ENCODE results near the gene TNS4.

TNS4 gene

DNA sequence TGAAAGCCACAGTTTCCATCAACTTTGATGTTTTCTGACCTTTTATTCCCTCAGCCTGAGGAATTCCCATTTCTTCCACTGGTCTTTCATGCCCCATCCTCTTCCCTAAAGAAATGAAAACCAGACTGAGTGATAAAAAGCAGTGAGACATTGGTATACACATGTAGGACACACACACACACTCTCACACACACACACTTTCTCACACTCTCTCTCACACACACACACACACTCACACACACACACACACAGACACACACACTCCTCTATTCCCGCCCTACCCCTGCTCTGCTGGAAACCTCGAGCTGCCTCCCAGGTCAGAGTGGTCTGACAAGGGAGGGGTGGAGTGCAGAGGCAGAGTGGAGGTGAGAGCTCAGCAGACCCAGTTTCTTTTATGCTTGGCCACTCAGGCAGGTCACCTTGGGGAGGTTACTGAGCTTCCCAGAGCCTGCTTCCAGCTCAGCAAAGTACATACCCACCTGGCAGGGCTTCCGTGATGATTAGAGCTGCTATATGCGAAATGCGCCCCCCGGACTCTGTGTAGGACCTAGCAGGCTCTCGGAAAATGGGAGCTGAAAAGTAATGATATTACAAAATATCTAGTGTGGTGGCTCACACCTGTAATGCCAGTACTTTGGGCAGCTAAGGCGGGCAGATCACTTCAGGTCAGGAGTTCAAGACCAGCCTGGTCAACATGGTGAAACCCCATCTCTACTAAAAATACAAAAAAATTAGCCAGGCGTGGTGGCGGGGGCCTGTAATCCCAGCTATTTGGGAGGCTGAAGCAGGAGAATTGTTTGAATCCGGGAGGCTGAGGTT lies 33.2 kb upstream of the TNS4 start:
- Histone ChIP-seq H3K27me3 (ENCODE audit: low read depth, low read length) (no peaks in the 10 kb centered on the region), H3K9me3 (ENCODE audit: control insufficient read depth in 1 of 2, low read length in 2 of 2) (no peaks in the 10 kb centered on the region), H3K4me1 (ENCODE audit: control insufficient read depth in 1 of 2, insufficient read depth in 2 of 2, low read length in 2 of 2) (peaks cover 35 to 42% of the 10 kb centered on the region in 2 donors), H3K36me3 (ENCODE audit: control insufficient read depth in 1 of 2, insufficient read depth in 2 of 2, low read length in 2 of 2) (no peaks in the 10 kb centered on the region), H3K4me3 (ENCODE audit: low read depth in 1 of 2, low read length in 2 of 2) (peak overlapping the region in 1 of 2 donors; percentile 12), H3K27ac (ENCODE audit: low read length) (peak overlapping the region; percentile 74)

DNA sequence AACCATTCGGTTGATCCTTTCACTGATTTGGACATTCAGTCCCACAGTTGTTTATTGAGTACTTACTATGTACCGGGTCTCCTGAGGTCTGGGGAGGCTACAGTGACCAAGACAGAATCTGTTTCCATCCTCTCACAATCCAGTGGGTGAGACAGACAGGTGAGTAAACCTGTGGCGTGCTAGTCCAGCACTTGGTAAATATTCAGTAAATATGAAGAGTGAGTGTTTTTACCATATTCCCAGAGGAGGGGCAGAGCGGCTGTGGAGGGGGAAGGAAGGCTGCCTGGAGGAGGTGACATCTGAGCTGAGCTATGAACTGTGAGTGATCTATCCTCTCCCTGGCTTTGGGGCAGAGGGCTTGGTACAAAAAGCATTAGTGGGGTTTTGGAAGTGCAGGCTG lies 32.5 kb upstream of the TNS4 start:
- peak overlapping the region; percentile 74 for H3K27ac ChIP-seq (ENCODE audit: low read length)
- H3K9me3 ChIP-seq (ENCODE audit: control insufficient read depth in 1 of 2, low read length in 2 of 2): no peaks in the 10 kb centered on the region
- H3K4me3 ChIP-seq (ENCODE audit: low read depth in 1 of 2, low read length in 2 of 2): peak overlapping the region in 1 of 2 donors; percentile 12
- peaks cover 35 to 42% of the 10 kb centered on the region in 2 donors for H3K4me1 ChIP-seq (ENCODE audit: control insufficient read depth in 1 of 2, insufficient read depth in 2 of 2, low read length in 2 of 2)
- no peaks in the 10 kb centered on the region for H3K27me3 ChIP-seq (ENCODE audit: low read depth, low read length)
- no peaks in the 10 kb centered on the region for H3K36me3 ChIP-seq (ENCODE audit: control insufficient read depth in 1 of 2, insufficient read depth in 2 of 2, low read length in 2 of 2)

DNA sequence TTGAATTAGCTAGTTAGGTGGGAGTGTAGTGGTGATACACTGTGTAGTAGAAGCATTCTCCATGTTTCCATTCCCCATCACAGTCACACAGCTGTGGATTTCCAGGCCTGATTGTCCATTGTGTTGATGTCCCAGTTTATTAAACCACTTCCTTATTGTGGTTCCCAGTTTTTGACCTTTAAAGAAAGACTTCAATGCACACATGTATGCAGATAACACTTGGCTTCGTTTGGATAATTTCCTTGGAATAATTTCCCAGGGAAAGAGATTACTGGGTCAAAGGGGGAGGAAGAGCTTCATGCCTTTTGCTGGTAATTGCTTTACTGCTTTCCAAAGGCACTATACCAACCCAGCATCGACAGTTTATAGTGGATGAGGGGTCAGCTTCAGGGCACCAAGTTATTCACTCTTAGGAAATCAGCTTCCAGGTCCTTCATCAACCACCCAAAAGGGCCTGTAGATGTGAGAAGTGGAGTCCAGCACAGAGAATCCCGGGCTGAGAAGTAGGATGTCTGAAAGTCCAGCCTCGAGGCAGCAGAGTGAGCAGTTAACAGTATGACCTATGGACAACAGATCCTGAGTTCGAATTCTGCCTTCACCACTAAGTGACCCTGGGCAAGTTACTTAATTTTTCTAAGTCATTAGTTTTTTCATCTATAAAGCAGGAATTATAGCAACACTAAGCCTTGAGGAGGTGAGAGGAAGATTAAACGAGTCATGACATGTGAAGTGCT lies 31.3 kb upstream of the TNS4 start:
- Histone ChIP-seq H3K36me3 (ENCODE audit: control insufficient read depth in 1 of 2, insufficient read depth in 2 of 2, low read length in 2 of 2) (no peaks in the 10 kb centered on the region), H3K27me3 (ENCODE audit: low read depth, low read length) (no peaks in the 10 kb centered on the region), H3K4me3 (ENCODE audit: low read depth in 1 of 2, low read length in 2 of 2) (peak overlapping the region in 1 of 2 donors; percentile 17), H3K27ac (ENCODE audit: low read length) (peak overlapping the region; percentile 60), H3K4me1 (ENCODE audit: control insufficient read depth in 1 of 2, insufficient read depth in 2 of 2, low read length in 2 of 2) (peaks cover 34 to 35% of the 10 kb centered on the region in 2 donors), H3K9me3 (ENCODE audit: control insufficient read depth in 1 of 2, low read length in 2 of 2) (no peaks in the 10 kb centered on the region)

DNA sequence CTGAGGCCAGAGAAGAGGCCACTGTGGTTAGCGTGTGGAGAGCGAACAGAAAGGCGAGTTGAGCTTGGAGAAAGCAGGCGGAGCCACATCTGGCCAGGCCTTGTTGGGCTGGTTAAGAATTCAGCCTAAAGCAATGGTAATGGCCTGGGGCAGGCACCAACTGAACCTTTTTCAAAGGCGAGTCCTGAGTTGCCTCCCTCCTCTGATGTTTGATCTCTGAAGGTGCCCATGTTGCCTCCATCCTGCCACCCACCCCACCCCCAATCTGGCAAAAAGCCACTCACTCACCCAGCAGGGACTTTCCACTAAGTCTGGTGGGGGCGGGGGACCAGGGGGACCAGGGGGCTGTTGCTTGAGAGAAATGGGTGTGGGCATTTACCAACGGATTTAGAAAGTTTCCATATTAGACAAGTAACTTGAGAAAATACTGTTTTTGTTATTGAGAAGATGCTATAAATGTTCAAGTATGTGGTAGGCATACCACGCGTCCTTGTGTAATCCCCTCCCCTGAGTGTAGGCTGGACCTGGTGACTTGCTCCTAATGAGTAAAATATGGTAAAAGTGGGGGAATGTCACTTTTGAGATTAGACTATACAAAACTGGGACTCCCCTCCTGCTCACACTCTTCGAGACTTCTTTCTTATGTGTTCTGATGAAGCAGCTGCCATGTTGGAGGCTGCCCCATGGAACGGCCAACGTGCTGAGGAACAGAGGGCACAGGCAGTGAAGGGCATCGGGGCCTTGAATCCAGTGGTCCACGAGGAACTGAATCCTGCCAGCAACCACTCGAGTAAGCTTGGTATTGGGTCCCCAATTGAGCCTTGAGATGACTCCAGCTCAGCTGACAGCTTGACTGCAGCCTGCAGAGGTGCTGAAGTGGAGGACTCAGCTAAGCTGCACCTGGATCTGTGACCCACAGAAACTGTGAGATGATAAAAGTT lies 29.9 kb upstream of the TNS4 start:
- Histone ChIP-seq H3K27me3 (ENCODE audit: low read depth, low read length) (no peaks in the 10 kb centered on the region), H3K4me1 (ENCODE audit: control insufficient read depth in 1 of 2, insufficient read depth in 2 of 2, low read length in 2 of 2) (peaks cover 27 to 28% of the 10 kb centered on the region in 2 donors), H3K9me3 (ENCODE audit: control insufficient read depth in 1 of 2, low read length in 2 of 2) (no peaks in the 10 kb centered on the region), H3K27ac (ENCODE audit: low read length) (peak overlapping the region; percentile 6), H3K4me3 (ENCODE audit: low read depth in 1 of 2, low read length in 2 of 2) (no peak overlapping the region), H3K36me3 (ENCODE audit: control insufficient read depth in 1 of 2, insufficient read depth in 2 of 2, low read length in 2 of 2) (no peaks in the 10 kb centered on the region)

DNA sequence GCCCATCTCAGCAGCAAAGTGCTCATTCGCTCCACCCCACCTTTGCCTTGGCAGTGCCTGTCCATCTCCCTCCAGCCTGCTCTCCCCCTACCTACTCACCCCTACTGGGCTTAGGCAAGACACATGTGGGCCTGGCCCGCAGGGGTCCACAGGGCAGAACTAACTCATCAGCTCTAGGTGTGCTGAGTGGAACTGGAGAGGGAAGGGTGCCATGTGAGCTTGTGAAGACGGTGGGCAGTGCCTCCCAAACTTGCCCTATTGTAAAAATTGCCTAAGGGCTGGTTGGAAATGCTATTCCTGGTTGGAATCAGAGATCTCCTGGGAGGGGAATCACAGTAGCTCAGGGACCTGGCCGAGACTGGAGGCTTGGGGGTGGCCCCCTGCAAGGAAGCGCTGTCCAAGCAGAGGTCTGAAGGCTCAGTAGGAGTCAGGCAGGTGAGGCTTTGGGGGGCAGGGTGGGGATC lies 29.1 kb upstream of the TNS4 start:
- Histone ChIP-seq H3K9me3 (ENCODE audit: control insufficient read depth in 1 of 2, low read length in 2 of 2) (no peaks in the 10 kb centered on the region), H3K27me3 (ENCODE audit: low read depth, low read length) (no peaks in the 10 kb centered on the region), H3K36me3 (ENCODE audit: control insufficient read depth in 1 of 2, insufficient read depth in 2 of 2, low read length in 2 of 2) (no peaks in the 10 kb centered on the region), H3K4me1 (ENCODE audit: control insufficient read depth in 1 of 2, insufficient read depth in 2 of 2, low read length in 2 of 2) (peaks cover 21 to 23% of the 10 kb centered on the region in 2 donors), H3K4me3 (ENCODE audit: low read depth in 1 of 2, low read length in 2 of 2) (no peak overlapping the region), H3K27ac (ENCODE audit: low read length) (no peak overlapping the region)

DNA sequence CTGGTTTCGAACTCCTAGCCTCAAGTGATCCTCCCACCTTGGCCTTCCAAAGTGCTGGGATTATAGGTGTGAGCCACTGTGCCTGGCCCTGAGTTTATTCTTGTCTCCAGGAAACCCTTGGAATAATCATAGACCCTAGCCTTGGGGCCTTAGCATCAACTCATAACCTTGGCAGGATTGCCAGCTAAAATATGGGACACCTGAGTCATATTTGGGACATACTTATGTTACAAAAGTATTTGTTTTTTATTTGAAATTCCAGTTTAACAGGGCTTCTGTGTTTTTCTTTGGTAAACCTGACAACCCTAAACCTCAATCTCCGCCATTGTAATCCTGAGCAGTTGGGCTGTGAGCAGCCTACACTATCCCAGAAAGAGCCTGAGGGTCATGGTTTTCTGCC lies 28.6 kb upstream of the TNS4 start:
- H3K9me3 ChIP-seq (ENCODE audit: control insufficient read depth in 1 of 2, low read length in 2 of 2): peaks cover 4 to 5% of the 10 kb centered on the region in 2 donors
- no peak overlapping the region for H3K4me3 ChIP-seq (ENCODE audit: low read depth in 1 of 2, low read length in 2 of 2)
- H3K4me1 ChIP-seq (ENCODE audit: control insufficient read depth in 1 of 2, insufficient read depth in 2 of 2, low read length in 2 of 2): peaks cover 21 to 23% of the 10 kb centered on the region in 2 donors
- no peaks in the 10 kb centered on the region for H3K36me3 ChIP-seq (ENCODE audit: control insufficient read depth in 1 of 2, insufficient read depth in 2 of 2, low read length in 2 of 2)
- H3K27ac ChIP-seq (ENCODE audit: low read length): no peak overlapping the region
- no peaks in the 10 kb centered on the region for H3K27me3 ChIP-seq (ENCODE audit: low read depth, low read length)

DNA sequence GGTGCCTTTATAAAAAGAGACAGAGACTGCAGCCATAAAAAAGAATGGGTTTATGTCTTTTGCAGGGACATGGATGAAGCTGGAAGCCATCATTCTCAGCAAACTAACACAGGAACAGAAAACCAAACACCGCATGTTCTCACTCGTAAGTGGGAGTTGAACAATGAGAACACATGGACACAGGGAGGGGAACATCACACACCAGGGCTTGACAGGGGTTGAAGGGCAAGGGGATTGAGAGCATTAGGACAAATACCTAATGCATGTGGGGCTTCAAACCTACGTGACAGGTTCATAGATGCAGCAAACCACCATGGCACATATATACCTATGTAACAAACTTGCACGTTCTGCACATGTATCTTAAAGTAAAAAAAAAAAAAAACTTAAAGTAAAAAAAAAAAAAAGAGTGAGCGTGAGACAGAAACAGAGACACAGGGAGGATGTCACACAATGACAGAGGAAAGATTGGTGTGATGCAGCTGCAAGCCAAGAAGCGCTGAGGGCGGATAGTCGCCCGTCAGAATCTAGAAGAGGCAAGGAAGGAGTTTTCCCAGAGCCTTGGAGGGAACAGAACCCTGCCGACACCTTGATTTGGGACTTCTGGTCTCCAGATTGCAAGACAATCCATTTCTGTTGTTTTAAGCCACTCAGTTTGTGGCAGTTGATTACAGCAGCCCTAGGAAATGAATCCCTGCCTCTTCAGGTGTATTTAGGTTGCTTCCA lies 27.4 kb upstream of the TNS4 start:
- Histone ChIP-seq H3K9me3 (ENCODE audit: control insufficient read depth in 1 of 2, low read length in 2 of 2) (peaks cover 4 to 5% of the 10 kb centered on the region in 2 donors), H3K4me1 (ENCODE audit: control insufficient read depth in 1 of 2, insufficient read depth in 2 of 2, low read length in 2 of 2) (peaks cover 15 to 23% of the 10 kb centered on the region in 2 donors), H3K4me3 (ENCODE audit: low read depth in 1 of 2, low read length in 2 of 2) (no peak overlapping the region), H3K27me3 (ENCODE audit: low read depth, low read length) (no peaks in the 10 kb centered on the region), H3K27ac (ENCODE audit: low read length) (no peak overlapping the region), H3K36me3 (ENCODE audit: control insufficient read depth in 1 of 2, insufficient read depth in 2 of 2, low read length in 2 of 2) (no peaks in the 10 kb centered on the region)

DNA sequence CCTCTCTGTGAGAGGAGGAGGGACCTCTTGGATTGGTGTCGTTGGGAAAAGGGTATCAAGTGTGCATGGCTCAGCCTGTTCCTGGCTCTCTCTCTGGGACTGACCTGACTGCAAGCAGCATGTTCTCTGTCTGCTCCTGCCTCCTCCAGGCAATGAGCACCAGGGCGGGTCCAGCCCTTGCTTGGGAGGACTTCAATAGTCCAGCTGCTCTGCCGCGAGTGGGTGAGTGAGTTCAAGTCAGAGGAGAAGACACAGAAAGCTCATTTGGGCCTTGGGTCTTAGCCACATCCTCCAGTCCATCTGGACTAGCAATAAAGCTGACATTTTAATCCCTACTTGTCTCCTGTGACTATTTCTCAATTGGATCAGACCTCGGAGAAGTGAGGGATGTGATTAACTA lies 25.2 kb upstream of the TNS4 start:
- Histone ChIP-seq H3K4me3 (ENCODE audit: low read depth in 1 of 2, low read length in 2 of 2) (no peak overlapping the region), H3K9me3 (ENCODE audit: control insufficient read depth in 1 of 2, low read length in 2 of 2) (peaks cover 4 to 5% of the 10 kb centered on the region in 2 donors), H3K27me3 (ENCODE audit: low read depth, low read length) (no peaks in the 10 kb centered on the region), H3K36me3 (ENCODE audit: control insufficient read depth in 1 of 2, insufficient read depth in 2 of 2, low read length in 2 of 2) (peaks cover 0 to 4% of the 10 kb centered on the region in 2 donors), H3K4me1 (ENCODE audit: control insufficient read depth in 1 of 2, insufficient read depth in 2 of 2, low read length in 2 of 2) (peaks cover 0 to 7% of the 10 kb centered on the region in 2 donors), H3K27ac (ENCODE audit: low read length) (no peak overlapping the region)

DNA sequence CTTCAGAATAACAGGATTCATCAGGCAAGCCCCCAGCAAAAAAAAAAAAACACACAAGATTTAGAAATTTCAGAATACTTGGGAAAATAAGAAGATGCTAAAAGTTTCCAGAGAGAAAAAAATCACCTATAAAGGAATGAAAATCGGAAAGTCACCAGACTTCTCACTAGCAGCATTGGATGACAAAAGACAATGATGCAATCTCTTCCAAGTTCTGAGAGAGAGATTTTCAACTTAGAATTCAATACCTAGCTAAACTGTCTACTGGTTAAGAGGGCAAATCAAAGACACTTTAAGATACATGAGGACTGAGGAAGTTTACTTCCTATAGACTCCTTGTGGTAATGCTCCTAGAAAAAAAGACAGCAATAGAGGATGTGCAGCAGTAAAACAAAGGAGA lies 23.9 kb upstream of the TNS4 start:
- no peak overlapping the region for H3K27ac ChIP-seq (ENCODE audit: low read length)
- H3K27me3 ChIP-seq (ENCODE audit: low read depth, low read length): no peaks in the 10 kb centered on the region
- H3K4me3 ChIP-seq (ENCODE audit: low read depth in 1 of 2, low read length in 2 of 2): no peak overlapping the region
- peaks cover 0 to 4% of the 10 kb centered on the region in 2 donors for H3K36me3 ChIP-seq (ENCODE audit: control insufficient read depth in 1 of 2, insufficient read depth in 2 of 2, low read length in 2 of 2)
- H3K4me1 ChIP-seq (ENCODE audit: control insufficient read depth in 1 of 2, insufficient read depth in 2 of 2, low read length in 2 of 2): peaks cover 0 to 7% of the 10 kb centered on the region in 2 donors
- H3K9me3 ChIP-seq (ENCODE audit: control insufficient read depth in 1 of 2, low read length in 2 of 2): peaks cover 4 to 5% of the 10 kb centered on the region in 2 donors

DNA sequence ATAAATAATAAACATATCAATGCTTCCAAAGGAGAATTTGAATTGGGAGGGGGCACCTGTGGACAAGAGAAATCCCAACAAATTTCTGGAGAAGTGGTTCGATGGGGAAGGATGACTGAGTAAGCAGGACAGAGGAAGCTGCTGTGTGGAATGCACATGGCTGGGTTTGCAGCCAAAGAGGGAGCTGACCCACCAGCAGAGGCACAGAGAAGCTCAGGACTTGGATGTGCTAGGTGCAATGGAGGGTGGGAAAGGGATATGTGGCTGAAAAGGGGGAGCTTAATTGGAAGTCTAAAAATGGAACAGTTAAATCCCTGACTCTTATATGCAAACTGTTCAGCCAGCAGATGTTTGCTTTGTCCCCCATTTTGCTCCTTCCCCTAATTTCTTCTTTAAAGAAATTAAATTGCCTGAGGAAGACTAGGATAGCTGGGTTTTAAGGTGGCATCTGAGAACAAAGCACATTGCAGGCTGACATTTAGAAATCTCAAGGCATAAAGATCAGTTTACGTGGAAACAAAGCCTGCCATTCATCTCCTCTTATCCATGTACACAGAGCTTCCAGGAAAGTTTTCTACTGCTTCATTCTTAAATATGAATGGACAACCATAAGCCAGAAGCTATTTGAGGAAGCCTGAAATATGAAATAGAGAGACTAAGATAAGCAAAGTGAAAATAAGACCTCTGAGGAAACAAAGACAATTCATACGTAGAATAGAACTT lies 23.0 kb upstream of the TNS4 start:
- H3K27ac ChIP-seq (ENCODE audit: low read length): no peak overlapping the region
- peaks cover 0 to 7% of the 10 kb centered on the region in 2 donors for H3K4me1 ChIP-seq (ENCODE audit: control insufficient read depth in 1 of 2, insufficient read depth in 2 of 2, low read length in 2 of 2)
- H3K36me3 ChIP-seq (ENCODE audit: control insufficient read depth in 1 of 2, insufficient read depth in 2 of 2, low read length in 2 of 2): peaks cover 0 to 4% of the 10 kb centered on the region in 2 donors
- H3K9me3 ChIP-seq (ENCODE audit: control insufficient read depth in 1 of 2, low read length in 2 of 2): peaks cover 4 to 5% of the 10 kb centered on the region in 2 donors
- H3K4me3 ChIP-seq (ENCODE audit: low read depth in 1 of 2, low read length in 2 of 2): no peak overlapping the region
- H3K27me3 ChIP-seq (ENCODE audit: low read depth, low read length): no peaks in the 10 kb centered on the region

Data from muscle layer of duodenum (tissue), 2 donors.